Epithelial cell of prostate (primary cell): ENCODE results near the gene ODC1.

Experiments
- DNase-seq: peaks from one replicate; pipeline ENCODE4 v3.0.0-alpha.2; 2011; ENCODE audit warnings: low read depth, low spot score
- H3K27ac ChIP-seq: fragments of 450-650 bp; 2 replicates; pipeline ENCODE4 v1.5.1; 2017; ENCODE audit warnings: mild to moderate bottlenecking

The ODC1 gene

GRCh38 chr2:10438688-10439087 lies 9.4 kb downstream of the ODC1 start:
- no peak for DNase-seq
- peak overlapping the region; percentile 41 for H3K27ac ChIP-seq

DNA sequence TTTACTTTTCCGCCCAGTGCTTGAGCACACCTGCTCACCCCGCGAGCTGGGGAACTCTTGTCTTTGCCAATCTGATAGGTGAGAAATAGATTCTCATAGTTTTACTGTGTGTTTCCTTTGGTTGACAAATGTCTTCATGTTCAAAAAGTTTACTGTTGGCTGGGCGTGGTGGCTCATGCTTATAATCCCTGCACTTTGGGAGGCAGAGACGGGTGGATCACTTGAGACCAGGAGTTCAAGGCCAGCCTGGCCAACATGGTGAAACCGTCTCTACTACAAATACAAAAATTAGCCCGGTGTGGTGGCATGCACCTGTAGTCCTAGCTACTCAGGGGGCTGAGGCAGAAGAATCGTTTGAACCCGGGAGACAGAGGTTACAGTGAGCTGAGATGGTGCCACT lies 10.3 kb downstream of the ODC1 start:
- no peak for DNase-seq
- H3K27ac ChIP-seq = peak overlapping the region; percentile 41

- H3K27ac ChIP-seq = peak overlapping the region; percentile 41
- no peak for DNase-seq
Measured at GRCh38 chr2:10436583-10437110, 11.5 kb downstream of the ODC1 start.

DNA sequence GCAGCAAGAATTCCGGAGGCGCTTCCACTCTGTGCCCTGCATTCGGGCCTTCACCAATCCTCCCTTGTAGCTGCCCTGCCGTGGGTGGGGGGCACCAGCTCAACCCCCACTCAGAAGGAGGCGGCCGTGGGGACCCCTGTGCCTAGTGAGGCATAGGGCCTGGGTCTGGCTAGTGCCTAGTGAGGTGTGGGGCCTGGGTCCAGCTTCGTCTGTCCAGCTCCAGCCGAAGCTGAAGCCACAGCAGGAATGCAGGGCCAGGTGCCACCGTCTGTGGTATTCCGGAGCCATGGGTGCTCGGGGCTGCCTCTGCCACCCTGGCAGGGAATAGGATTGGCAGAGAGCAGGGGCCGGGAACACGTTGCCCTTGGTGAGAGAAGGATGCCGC lies 12.3 kb downstream of the ODC1 start:
- no peak overlapping the region for H3K27ac ChIP-seq
- no peak for DNase-seq

- no peak for DNase-seq
- H3K27ac ChIP-seq = no peak overlapping the region
Measured at GRCh38 chr2:10434886-10435819, 13.0 kb downstream of the ODC1 start.

DNA sequence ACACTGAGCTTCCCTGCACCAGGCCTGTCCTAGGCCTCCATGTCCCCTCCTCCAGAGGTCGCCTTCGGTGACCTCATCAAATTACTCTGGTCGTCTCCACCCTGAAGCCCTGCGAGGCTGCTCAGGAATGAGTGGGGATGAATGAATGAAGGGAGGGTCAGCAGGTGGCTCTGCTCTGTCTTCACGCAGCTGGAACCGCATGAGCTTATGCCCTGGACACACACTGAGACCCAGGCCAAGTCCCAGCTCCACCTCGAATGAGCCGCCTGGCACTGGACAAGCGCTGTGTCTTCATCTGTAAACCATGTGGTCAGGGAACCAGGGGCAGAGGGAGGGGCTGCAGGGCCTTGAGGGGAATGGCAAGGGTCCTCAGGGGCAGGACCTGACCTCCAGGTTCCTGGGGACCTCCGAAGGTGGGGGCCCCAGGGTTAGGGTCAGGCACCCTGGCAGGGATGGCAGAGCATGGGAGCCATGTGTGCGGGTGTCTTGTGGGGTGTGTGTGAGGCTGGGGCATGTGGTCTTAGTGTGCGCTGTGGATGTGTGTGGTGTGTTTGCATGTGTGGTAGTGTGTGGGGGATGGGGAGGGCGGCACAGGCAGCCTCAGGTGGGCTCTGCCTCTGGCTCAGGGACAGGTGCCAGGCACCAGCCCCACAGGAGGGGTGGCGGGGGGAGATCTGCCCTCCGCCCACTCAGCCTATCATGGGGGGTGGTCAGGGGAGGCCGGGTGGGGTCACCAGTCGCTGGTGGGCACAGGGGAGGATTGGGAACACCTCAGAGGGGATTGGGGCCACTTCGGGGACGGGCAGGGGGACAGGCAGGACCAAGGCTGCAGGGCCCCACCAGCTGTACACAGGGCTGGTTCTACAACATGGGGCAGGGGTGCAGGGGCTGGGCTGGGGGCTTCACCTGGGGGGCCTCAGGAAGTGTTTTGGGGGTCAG lies 13.9 kb downstream of the ODC1 start:
- DNase-seq = no peak
- H3K27ac ChIP-seq = no peak overlapping the region

GRCh38 chr2:10433264-10433946 lies 14.7 kb downstream of the ODC1 start:
- no peak for DNase-seq
- no peak overlapping the region for H3K27ac ChIP-seq

DNA sequence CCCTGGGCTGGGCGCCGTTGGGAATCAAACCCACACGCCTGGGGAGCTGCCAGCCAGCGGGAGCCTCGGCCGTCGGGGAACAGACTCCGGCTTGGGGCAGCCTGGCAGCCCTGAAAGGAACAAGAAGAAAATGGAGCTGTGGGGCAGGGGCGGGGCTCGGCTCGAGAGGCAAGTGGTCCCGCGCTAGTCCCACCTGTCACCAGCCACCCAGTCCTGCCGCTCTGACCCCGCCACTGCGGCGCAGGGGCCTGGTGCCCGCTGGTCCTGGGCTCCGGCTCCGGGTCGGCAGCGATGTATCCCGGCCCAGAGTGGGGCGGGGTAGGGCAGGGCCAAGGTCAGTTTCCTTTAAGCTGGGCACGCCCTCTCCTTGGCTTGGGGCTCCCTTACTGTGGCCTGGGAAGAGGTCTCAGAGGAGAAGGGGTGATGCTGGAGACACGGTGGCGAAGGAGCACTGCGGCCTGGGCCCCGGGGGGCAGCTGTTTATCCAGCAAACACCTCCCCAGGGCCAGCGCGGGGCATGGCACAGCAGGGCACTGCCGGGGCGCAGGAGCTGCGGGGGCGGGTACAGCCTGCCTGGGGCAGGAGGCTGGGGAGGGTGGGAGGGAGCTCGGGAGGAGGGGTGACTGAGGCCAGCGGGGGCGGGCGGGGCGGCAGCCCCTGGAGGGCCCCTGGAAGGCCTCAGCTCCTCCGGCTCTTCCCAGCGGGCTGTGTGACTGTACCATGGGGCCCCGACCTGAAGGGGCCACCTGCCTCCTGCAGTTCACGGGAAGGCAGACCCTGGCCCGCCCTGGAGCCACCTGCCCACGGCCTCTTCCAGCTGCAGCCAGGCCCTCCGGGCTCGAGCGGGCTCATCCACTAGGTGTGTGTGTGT lies 15.6 kb downstream of the ODC1 start:
- no peak overlapping the region for H3K27ac ChIP-seq
- DNase-seq = no peak

DNA sequence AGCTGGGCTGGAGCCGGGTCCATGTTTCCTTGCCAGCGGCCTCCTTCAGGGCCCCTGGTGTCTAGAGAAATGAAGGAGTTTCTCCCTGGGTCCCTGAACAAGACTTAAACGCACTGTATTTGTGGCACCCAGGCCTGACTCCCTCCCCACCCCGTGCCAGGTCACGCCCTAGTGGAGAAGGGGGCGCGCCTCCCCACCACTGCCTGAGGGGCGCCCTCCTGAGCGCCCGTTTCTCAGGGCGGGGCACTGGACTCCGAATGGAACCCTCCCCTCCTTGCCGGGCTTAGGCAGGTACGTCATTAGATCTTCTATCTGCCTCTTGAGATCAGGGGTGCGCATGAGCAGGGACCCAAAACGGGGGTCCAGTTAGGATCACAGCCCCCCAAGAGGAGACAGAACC lies 16.3 kb downstream of the ODC1 start:
- DNase-seq = no peak
- H3K27ac ChIP-seq = no peak overlapping the region

- no peak for DNase-seq
- H3K27ac ChIP-seq = no peak overlapping the region
Measured at GRCh38 chr2:10430886-10431622, 17.1 kb downstream of the ODC1 start.

- no peak overlapping the region for H3K27ac ChIP-seq
- no peak for DNase-seq
Measured at GRCh38 chr2:10428924-10429323, 19.2 kb downstream of the ODC1 start.

DNA sequence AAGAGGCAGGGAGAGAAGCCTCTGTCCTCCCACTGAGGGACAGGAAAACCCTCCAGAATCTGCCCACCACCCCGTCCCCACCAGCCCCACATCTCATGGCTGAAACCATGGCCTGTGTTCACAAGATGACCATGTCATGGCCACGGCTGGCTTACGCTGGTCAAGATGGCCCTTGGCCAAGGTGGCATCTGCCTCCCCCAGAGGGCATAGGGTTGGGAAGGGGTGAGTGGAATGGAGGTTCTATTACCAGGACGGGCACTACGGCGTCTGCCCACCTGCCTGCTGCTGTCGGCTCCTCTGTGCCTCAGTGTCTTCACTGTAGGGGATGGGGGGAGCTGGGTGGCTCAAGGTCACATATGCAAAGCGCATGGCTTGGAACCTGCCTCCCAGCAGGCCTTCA lies 19.8 kb downstream of the ODC1 start:
- H3K27ac ChIP-seq = no peak overlapping the region

DNA sequence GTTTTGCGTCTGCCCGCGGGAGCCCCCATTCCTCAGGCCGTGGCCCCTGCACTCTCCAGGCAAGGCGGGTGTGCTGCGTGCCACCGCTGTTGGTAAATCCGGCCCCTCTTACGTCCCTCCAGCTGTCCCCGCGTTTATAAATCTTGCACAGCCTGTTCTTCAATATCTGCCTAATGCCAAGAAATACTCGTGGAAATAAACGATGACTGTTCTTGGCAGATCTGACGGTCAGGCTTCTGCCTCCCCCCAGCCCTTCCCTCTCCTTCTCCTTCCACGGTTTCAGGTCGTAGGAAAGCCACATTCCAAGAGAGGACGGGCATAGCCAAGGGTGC lies 20.5 kb downstream of the ODC1 start:
- DNase-seq = no peak
- no peak overlapping the region for H3K27ac ChIP-seq

More for the DNA sequence above, 19.8 kb downstream of the ODC1 start:
- DNase-seq = no peak

DNA sequence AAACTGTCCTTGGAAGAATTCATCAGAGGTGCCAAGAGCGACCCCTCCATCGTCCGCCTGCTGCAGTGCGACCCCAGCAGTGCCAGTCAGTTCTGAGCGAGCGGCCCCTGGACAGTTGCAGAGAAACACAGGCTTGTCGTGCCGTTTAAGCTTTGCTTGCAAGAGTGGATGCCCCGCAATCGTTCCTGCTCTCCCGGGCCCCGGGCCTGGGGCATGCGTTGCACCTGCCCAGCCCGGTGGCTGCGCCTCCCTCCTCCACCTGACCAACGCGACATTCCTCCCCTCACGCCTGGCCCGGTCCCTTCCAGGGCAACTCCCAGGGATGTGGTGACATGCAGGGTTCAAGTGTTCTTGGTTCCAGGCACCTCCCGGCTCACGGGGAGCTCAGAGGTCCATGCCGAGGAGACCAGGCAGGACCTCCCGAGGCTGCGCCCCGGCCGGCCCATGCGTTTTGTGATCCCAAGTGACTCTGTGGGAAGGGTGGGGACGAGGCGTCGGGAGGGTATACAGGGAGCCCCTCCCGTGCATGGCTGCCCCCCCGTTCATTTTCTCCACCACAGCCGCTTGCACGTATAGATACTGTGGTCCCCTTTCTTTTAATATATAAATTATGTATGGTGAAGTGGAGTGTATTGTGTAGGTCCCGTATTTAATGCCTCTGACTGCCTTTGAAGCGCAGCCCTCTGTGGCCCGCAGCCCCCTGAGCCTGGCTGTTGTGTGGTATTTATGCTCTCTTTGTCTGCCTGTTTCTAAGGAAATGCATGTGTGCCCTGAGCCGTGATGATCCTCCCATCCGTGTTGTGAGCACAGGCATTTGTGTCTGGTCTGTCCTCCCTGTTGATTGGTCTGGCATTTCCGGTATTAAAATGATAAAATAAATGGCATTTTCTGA lies 21.2 kb downstream of the ODC1 start:
- H3K27ac ChIP-seq = no peak overlapping the region
- no peak for DNase-seq

GRCh38 chr2:10425699-10426098 lies 22.4 kb downstream of the ODC1 start:
- H3K27ac ChIP-seq = no peak overlapping the region
- DNase-seq = no peak

- no peak overlapping the region for H3K27ac ChIP-seq
- no peak for DNase-seq
Measured at GRCh38 chr2:10424916-10425505, 23.1 kb downstream of the ODC1 start.

GRCh38 chr2:10424051-10424450 lies 24.1 kb downstream of the ODC1 start:
- no peak overlapping the region for H3K27ac ChIP-seq
- DNase-seq = no peak

DNA sequence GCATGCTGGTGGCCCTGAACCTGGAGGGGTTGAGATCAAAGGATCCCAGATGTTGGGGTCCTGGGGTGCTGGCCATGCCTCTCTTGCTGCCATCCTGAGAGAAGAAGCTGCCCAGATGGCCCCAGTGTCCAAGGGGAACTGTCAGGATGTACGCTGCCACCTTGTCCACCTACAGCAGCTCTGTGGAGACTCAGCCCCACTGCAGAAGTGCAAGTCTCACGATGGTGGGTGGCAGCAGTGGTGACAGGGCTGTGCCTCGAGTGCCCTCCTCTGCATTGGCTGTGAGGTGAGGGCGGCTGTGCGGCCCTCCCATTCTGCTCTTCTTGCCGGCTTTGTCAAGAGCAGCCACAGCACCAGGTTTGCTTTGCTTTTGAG lies 24.7 kb downstream of the ODC1 start:
- DNase-seq = no peak
- no peak overlapping the region for H3K27ac ChIP-seq
